ENCODE measurements around the gene TPM3.

Gene TPM3

DNA sequence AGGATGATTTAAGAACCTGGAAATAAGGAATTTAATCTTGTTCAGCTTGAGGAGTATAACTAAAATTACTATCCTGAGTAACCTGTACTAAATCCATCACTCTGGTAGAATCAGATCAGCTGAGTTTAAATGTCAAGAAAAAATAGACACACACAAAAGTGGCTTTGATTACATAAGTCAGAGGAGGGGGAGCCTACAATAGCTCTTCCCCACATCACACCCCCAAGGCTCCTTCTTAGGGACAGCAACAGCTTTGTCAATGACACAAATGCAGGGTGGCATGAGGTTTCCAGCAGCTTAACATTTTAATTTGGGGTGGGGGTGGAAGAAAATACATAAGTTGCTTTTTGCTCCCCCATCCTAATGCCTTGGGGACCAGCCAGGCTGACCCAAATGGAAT, 24.4 kb downstream of the TPM3 start:
- no peak for TF ChIP-seq CTCF (IDR thresholded peaks at IDR 0.05; ENCODE audit: insufficient read depth, low read length, missing control alignments)
- ChIA-PET CTCF (interaction anchor here (1.0 kb wide), 1 partner anchor 10 kb away, joined by 3 read pairs; no protein-coding TSS in a partner anchor), POLR2A (no interaction called here)
- H3K4me3 ChIP-seq (ENCODE audit: low read depth, low read length): no peak overlapping the region
- no peak for DNase-seq (ENCODE audit: low read depth, low spot score)

- ChIA-PET CTCF (no interaction called here), POLR2A (no interaction called here)
- no peak for TF ChIP-seq CTCF (IDR thresholded peaks at IDR 0.05; ENCODE audit: insufficient read depth, low read length, missing control alignments)
- no peak overlapping the region for H3K4me3 ChIP-seq (ENCODE audit: low read depth, low read length)
- no peak for DNase-seq (ENCODE audit: low read depth, low spot score)
Measured at GRCh38 chr1:154166207-154166606, 25.7 kb downstream of the TPM3 start.

DNA sequence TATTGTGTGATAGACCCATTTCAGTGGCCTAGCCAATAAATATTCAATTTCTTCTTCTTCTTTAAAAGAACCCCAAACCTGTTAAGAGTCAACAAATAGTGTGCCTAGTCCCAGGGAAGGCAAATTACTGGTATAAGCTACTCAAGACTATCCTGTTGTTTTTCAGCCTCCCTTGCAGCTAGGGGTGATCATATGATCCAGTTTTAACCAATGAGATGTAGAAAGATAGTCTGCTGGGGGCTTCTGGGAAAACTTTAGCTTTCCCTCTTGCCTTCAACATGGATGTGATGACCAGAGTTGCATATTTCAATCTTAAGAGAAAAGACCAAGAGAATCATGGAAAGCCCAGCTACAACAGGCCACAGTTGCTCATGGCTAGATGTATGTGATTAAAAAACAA, 32.3 kb downstream of the TPM3 start:
- H3K4me3 ChIP-seq (ENCODE audit: low read depth, low read length): no peak overlapping the region
- CTCF ChIA-PET: interaction anchor here (0.8 to 1.4 kb wide), 2 partner anchors 10 to 12 kb away, joined by 3 read pairs; no protein-coding TSS in a partner anchor
- POLR2A ChIA-PET: no interaction called here
- no peak for DNase-seq (ENCODE audit: low read depth, low spot score)
- TF ChIP-seq CTCF (IDR thresholded peaks at IDR 0.05; ENCODE audit: insufficient read depth, low read length, missing control alignments): no peak

GRCh38 chr1:154158307-154159125, 33.4 kb downstream of the TPM3 start:
- POLR2A ChIA-PET: no interaction called here
- no peak for DNase-seq (ENCODE audit: low read depth, low spot score)
- TF ChIP-seq CTCF (IDR thresholded peaks at IDR 0.05; ENCODE audit: insufficient read depth, low read length, missing control alignments): no peak
- CTCF ChIA-PET: interaction anchor here (1.0 kb wide), 1 partner anchor 9 kb away, joined by 3 read pairs; no protein-coding TSS in a partner anchor
- H3K4me3 ChIP-seq (ENCODE audit: low read depth, low read length): no peak overlapping the region

DNA sequence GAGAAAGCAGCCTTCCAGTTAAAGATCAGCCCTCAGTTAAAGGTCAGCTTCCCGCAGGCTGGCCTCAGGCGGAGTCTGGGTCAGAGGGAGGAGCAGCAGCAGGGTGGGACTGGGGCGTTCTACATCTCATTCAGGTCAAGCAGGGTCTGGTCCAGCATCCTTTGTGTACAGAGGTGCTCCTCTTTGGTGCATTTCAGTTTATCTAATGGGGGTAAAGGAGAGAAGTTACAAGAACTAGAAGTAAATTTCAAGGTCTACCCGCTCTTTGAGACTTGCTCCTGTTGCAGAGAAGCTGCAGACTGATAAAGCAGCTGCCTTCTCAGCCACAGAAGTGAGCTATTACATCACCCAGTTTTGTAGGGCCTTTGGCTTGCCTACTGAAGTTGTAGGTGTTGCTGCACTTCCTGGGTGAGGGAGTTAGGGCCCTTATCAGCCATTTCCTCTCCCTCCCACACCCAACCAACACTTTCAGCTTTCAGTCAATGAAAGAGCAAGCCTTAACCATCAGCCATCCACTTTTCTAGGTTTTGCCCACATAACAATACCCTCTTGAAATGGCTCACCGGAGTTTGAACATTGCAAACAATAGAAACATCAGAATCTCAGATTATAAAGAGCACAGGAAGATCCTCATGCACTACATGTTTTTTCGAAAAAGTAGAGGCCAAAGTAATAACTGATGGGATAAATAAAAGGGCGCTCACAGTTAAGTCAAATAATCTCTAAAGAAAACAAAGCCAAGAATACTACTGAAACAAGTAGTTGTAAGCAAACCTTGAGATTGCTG, 34.2 kb downstream of the TPM3 start:
- POLR2A ChIA-PET: no interaction called here
- CTCF ChIA-PET: interaction anchor here (1.0 kb wide), 1 partner anchor 10 kb away, joined by 3 read pairs; no protein-coding TSS in a partner anchor
- H3K4me3 ChIP-seq (ENCODE audit: low read depth, low read length): no peak overlapping the region
- DNase-seq (ENCODE audit: low read depth, low spot score): no peak
- no peak for TF ChIP-seq CTCF (IDR thresholded peaks at IDR 0.05; ENCODE audit: insufficient read depth, low read length, missing control alignments)

DNA sequence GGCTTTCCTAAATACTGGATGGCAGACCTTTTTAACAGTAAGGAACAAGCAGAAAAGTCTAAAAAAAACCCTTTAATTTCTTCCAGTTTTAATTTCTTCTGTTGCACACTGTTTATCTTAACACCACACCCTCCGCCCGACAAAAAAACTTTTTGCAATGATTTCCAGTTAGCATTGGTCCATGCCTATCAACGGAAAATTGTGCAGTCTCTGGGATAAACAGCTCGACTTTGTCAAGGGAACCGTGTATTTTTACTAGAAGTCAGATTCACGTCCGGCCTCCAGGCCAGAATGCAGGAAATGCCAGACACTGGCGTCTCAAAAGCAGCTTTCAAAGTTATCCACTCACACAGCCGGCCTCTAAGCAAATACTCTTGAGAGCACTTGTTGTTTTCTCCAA, 36.6 kb downstream of the TPM3 start:
- POLR2A ChIA-PET: interaction anchor here (0.7 kb wide), 1 partner anchor 14 kb away, joined by 3 read pairs; no protein-coding TSS in a partner anchor
- DNase-seq (ENCODE audit: low read depth, low spot score): no peak
- H3K4me3 ChIP-seq (ENCODE audit: low read depth, low read length): no peak overlapping the region
- CTCF ChIA-PET: interaction anchor here (1.4 kb wide), 1 partner anchor 9 kb away, joined by 5 read pairs; no protein-coding TSS in a partner anchor
- TF ChIP-seq CTCF (IDR thresholded peaks at IDR 0.05; ENCODE audit: insufficient read depth, low read length, missing control alignments): no peak

All from AG04449 (cell line).